GM23248 (cell line): ENCODE results near the gene VRK1.

Experiments used
- EZH2 ChIP-seq: fragments of 200-600 bp; sonication (generic); IDR thresholded peaks from 2 replicates; pipeline ENCODE4 v1.6.1; 2018; ENCODE audit warnings: antibody characterized with exemption, mild to moderate bottlenecking; ENCODE audit not compliant: insufficient read depth, poor library complexity, severe bottlenecking
- EZH2phosphoT487 ChIP-seq: fragments of 200-600 bp; sonication (generic); IDR thresholded peaks from 2 replicates; pipeline ENCODE4 v1.6.1; 2018; ENCODE audit warnings: antibody characterized with exemption, moderate library complexity, mild to moderate bottlenecking, low read depth; ENCODE audit not compliant: insufficient read depth

- TF ChIP-seq EZH2 (no peak), EZH2phosphoT487 (no peak)
Observed at GRCh38 chr14:96790706-96791105, 6.5 kb upstream of the VRK1 start.
